Cardiac muscle cell (in vitro differentiated cells and primary cell): ENCODE measurements around the gene GARIN5B. TPM values are rescaled to one million over a fixed set of nuclear protein-coding genes. Genes with fewer than 3 reads are reported as not detected.

Experiments
- DNase-seq, 2 donors: peaks; one replicate each; pipeline versions ENCODE4 v3.0.0 to v3.0.0-alpha.2; 2010 to 2017; ENCODE audit warnings: low read depth in 1 of 2, low spot score in 1 of 2
- H3K27ac ChIP-seq: fragments of 200-600 bp; sonication (generic); 2 replicates; pipeline ENCODE4 v1.5.1; 2016
- H3K27me3 ChIP-seq: fragments of 200-600 bp; sonication (generic); 2 replicates; pipeline ENCODE4 v1.6.0; 2016; ENCODE audit warnings: control low read depth
- H3K36me3 ChIP-seq: fragments of 200-600 bp; sonication (generic); 2 replicates; pipeline ENCODE4 v1.5.1; 2016; ENCODE audit warnings: control low read depth
- H3K4me1 ChIP-seq: fragments of 200-600 bp; sonication (generic); 2 replicates; pipeline ENCODE4 v1.8.1; 2017; ENCODE audit warnings: low read depth, mild to moderate bottlenecking, mixed run types
- H3K4me3 ChIP-seq: fragments of 200-600 bp; sonication (generic); 2 replicates; pipeline ENCODE4 v1.5.1; 2016; ENCODE audit warnings: mild to moderate bottlenecking
- H3K9me3 ChIP-seq: fragments of 200-600 bp; sonication (generic); 2 replicates; pipeline ENCODE4 v1.5.1; 2017; ENCODE audit warnings: low read depth, mild to moderate bottlenecking, control low read depth
- polyA plus RNA-seq: library from polyadenylated mRNA; unstranded; fragments of >200 nt; fragmentation: Nextera tagmentation; extraction: Ambion mirVana; gene quantifications from 2 replicates; pipeline ENCODE4 v1.2.1, GENCODE V29; 2016
- total RNA-seq: library from RNA; depleted of rRNA; stranded (reverse); fragments of >200 nt; gene quantifications from 2 replicates; pipeline ENCODE4 v1.2.3, GENCODE V29; 2016
- TF ChIP-seq, protein P1 (sequence below): IDR thresholded peaks from 2 replicates; pipeline ENCODE4 v1.5.1; 2012; ENCODE audit warnings: low read depth, mild to moderate bottlenecking, low read length

The GARIN5B gene
- total and polyA plus RNA-seq, 2 experiments from 2014 or later: not detected

- H3K4me1 ChIP-seq: no peaks in the 10 kb centered on the region
- H3K36me3 ChIP-seq: peaks cover 32% of the 10 kb centered on the region
- no peaks in the 10 kb centered on the region for H3K27me3 ChIP-seq
- no peak for DNase-seq
- H3K9me3 ChIP-seq: no peaks in the 10 kb centered on the region
- TF ChIP-seq, protein P1, sequence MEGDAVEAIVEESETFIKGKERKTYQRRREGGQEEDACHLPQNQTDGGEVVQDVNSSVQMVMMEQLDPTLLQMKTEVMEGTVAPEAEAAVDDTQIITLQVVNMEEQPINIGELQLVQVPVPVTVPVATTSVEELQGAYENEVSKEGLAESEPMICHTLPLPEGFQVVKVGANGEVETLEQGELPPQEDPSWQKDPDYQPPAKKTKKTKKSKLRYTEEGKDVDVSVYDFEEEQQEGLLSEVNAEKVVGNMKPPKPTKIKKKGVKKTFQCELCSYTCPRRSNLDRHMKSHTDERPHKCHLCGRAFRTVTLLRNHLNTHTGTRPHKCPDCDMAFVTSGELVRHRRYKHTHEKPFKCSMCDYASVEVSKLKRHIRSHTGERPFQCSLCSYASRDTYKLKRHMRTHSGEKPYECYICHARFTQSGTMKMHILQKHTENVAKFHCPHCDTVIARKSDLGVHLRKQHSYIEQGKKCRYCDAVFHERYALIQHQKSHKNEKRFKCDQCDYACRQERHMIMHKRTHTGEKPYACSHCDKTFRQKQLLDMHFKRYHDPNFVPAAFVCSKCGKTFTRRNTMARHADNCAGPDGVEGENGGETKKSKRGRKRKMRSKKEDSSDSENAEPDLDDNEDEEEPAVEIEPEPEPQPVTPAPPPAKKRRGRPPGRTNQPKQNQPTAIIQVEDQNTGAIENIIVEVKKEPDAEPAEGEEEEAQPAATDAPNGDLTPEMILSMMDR: no peak
- peak overlapping the region; percentile 7 for H3K27ac ChIP-seq
- no peak overlapping the region for H3K4me3 ChIP-seq
Observed at GRCh38 chr19:55400281-55401087, 37.4 kb upstream of the GARIN5B start.

- Histone ChIP-seq H3K9me3 (no peaks in the 10 kb centered on the region), H3K4me1 (no peaks in the 10 kb centered on the region), H3K27ac (no peak overlapping the region), H3K36me3 (peaks cover 25% of the 10 kb centered on the region), H3K4me3 (no peak overlapping the region), H3K27me3 (no peaks in the 10 kb centered on the region)
- TF ChIP-seq, protein P1: no peak
- no peak for DNase-seq
Observed at GRCh38 chr19:55398200-55398925, 35.3 kb upstream of the GARIN5B start.

GRCh38 chr19:55392820-55393761 lies 30.0 kb upstream of the GARIN5B start:
- H3K9me3 ChIP-seq: no peaks in the 10 kb centered on the region
- no peak overlapping the region for H3K4me3 ChIP-seq
- H3K4me1 ChIP-seq: no peaks in the 10 kb centered on the region
- no peak overlapping the region for H3K27ac ChIP-seq
- DNase-seq: peak in 1 of 2 donors; percentile 31
- H3K27me3 ChIP-seq: no peaks in the 10 kb centered on the region
- TF ChIP-seq, protein P1: no peak
- H3K36me3 ChIP-seq: peaks cover 18% of the 10 kb centered on the region

DNA sequence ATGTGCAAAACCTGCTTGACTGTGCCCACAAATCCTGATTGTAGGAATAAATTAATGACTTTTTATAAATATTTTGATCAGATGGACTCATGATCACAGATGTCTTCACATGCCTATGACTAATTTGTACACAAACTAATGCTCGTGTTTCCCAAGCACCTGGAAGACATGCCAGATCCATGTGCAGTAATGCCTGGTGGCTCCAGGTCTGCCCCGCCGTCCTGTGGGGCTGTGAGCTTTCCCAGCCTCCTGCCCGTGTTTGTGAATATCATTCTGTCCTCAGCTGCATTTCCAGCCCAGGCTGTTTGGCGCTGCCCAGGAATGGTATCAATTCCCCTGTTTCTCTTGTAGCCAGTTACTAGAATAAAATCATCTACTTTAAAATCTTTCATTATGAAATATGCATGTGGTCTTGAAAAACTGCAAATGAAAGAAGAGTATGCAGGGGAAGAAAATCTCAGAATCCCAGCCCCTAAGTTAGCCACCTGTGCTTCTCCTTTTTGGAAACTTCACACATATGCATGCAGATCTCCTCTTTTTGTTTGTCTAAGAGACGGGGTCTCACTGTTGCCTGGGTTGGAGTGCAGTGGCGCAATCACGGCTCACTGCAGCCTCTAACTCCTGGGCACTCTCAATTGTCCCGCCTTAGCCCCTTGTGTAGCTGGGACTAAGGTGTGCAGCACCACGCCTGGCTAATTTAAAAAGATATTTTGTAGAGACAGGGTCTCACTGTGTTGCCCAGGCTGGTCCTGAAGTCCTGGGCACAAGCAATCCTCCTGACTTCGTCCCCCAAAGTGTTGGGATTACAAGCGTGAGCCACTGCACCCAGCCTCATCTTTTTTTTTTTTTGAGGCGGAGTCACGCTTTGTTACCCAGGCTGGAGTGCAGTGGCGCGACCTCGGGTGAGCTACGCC lies 28.9 kb upstream of the GARIN5B start:
- no peak overlapping the region for H3K4me3 ChIP-seq
- no peak for DNase-seq
- H3K27ac ChIP-seq: no peak overlapping the region

More for the DNA sequence above, 28.9 kb upstream of the GARIN5B start:
- Histone ChIP-seq H3K36me3 (peaks cover 26% of the 10 kb centered on the region), H3K9me3 (no peaks in the 10 kb centered on the region), H3K27me3 (no peaks in the 10 kb centered on the region), H3K4me1 (peaks cover 5% of the 10 kb centered on the region)
- TF ChIP-seq, protein P1: no peak
